Skeletal muscle cell (primary cell): ENCODE measurements around the gene DDHD1.
"Not testable (repeated sequence)": the region's sequence is repeated elsewhere in the genome, so short reads cannot be mapped to it uniquely, and the experiment has no call there.

Source experiments
- DNase-seq: peaks from one replicate; pipeline ENCODE4 v3.0.0-alpha.2; 2010; ENCODE audit warnings: low read depth
- H3K4me3 ChIP-seq: 2 replicates; pipeline ENCODE4 v1.5.1; 2011; ENCODE audit warnings: low read depth, mild to moderate bottlenecking, control low read depth, low read length, moderate library complexity

Gene DDHD1

GRCh38 chr14:53152887-53153701 is at the start of gene DDHD1:
DDHD1 (minus strand) TSS chr14:53153323; CDS start chr14:53153098, 225 bp downstream.
- no peak for DNase-seq
- H3K4me3 ChIP-seq: peak within 1 kb of the TSS; percentile 84

GRCh38 chr14:53195949-53196348 is 42.8 kb upstream of the DDHD1 start:
- no peak overlapping the region for H3K4me3 ChIP-seq
- no peak for DNase-seq

- peak; percentile 50 for DNase-seq
- no peak overlapping the region for H3K4me3 ChIP-seq
Observed at GRCh38 chr14:53193193-53193592, 40.1 kb upstream of the DDHD1 start.

GRCh38 chr14:53192052-53192760 is 39.1 kb upstream of the DDHD1 start:
- DNase-seq: peak; percentile 3
- H3K4me3 ChIP-seq: no peak overlapping the region

- DNase-seq: peak; percentile 47
Observed at GRCh38 chr14:53190938-53191337, 37.8 kb upstream of the DDHD1 start.

GRCh38 chr14:53187921-53188463 is 34.9 kb upstream of the DDHD1 start:
- no peak overlapping the region for H3K4me3 ChIP-seq
- no peak for DNase-seq

More at GRCh38 chr14:53190938-53191337, 37.8 kb upstream of the DDHD1 start:
- no peak overlapping the region for H3K4me3 ChIP-seq

- H3K4me3 ChIP-seq: no peak overlapping the region
- no peak for DNase-seq
Observed at GRCh38 chr14:53186532-53186931, 33.4 kb upstream of the DDHD1 start.

- peak; percentile 8 for DNase-seq
- no peak overlapping the region for H3K4me3 ChIP-seq
Observed at GRCh38 chr14:53183611-53184010, 30.5 kb upstream of the DDHD1 start.

- H3K4me3 ChIP-seq: no peak overlapping the region
- DNase-seq: no peak
Observed at GRCh38 chr14:53183056-53183455, 29.9 kb upstream of the DDHD1 start.

- not testable (repeated sequence) for DNase-seq, H3K4me3 ChIP-seq
Observed at GRCh38 chr14:53181463-53182081, 28.4 kb upstream of the DDHD1 start.

- DNase-seq: no peak
- H3K4me3 ChIP-seq: no peak overlapping the region
Observed at GRCh38 chr14:53180272-53181221, 27.4 kb upstream of the DDHD1 start.

- not testable (repeated sequence) for DNase-seq, H3K4me3 ChIP-seq
Observed at GRCh38 chr14:53179486-53180005, 26.4 kb upstream of the DDHD1 start.

GRCh38 chr14:53175375-53175774 is 22.3 kb upstream of the DDHD1 start:
- DNase-seq: no peak
- H3K4me3 ChIP-seq: no peak overlapping the region

GRCh38 chr14:53174918-53175317 is 21.8 kb upstream of the DDHD1 start:
- H3K4me3 ChIP-seq: no peak overlapping the region

GRCh38 chr14:53168786-53169185 is 15.7 kb upstream of the DDHD1 start:
- no peak for DNase-seq
- H3K4me3 ChIP-seq: no peak overlapping the region

More at GRCh38 chr14:53174918-53175317, 21.8 kb upstream of the DDHD1 start:
- DNase-seq: no peak

- no peak overlapping the region for H3K4me3 ChIP-seq
- no peak for DNase-seq
Observed at GRCh38 chr14:53167602-53168328, 14.6 kb upstream of the DDHD1 start.

GRCh38 chr14:53161758-53162435 is 8.8 kb upstream of the DDHD1 start:
- no peak overlapping the region for H3K4me3 ChIP-seq
- no peak for DNase-seq
